DND-41 (cell line): ENCODE data around the gene HNRNPAB.
A peak's percentile ranks its signal among the peaks of the same experiment; 100 is the strongest.

Experiments used
- ATAC-seq: fragments of 200-7000 bp; cut with Tn5 transposase; 3 replicates; pipeline ENCODE4 v1.9.1; 2021; ENCODE audit warnings: low read depth; ENCODE audit not compliant: insufficient read depth
- DNase-seq: peaks from one replicate; pipeline ENCODE4 v3.0.0-alpha.2; 2020
- H2AFZ ChIP-seq: 2 replicates; pipeline ENCODE4 v1.6.0; 2012; ENCODE audit warnings: low read depth, low read length
- H3K27ac ChIP-seq: 2 replicates; pipeline ENCODE4 v1.5.1; 2012; ENCODE audit warnings: low read length, inconsistent platforms
- H3K27me3 ChIP-seq: fragments of 200-600 bp; sonication (generic); 2 replicates; pipeline ENCODE4 v1.6.0; 2012; ENCODE audit warnings: low read length, mild to moderate bottlenecking, inconsistent platforms; ENCODE audit not compliant: insufficient read depth, poor library complexity
- H3K36me3 ChIP-seq: 2 replicates; pipeline ENCODE4 v1.5.1; 2012; ENCODE audit warnings: low read length, inconsistent platforms; ENCODE audit not compliant: insufficient read depth
- H3K4me1 ChIP-seq: 2 replicates; pipeline ENCODE4 v1.5.1; 2012; ENCODE audit warnings: mild to moderate bottlenecking, low read length; ENCODE audit not compliant: insufficient read depth
- H3K4me2 ChIP-seq: 2 replicates; pipeline ENCODE4 v1.6.0; 2012; ENCODE audit warnings: mild to moderate bottlenecking, moderate library complexity, low read length, inconsistent platforms; ENCODE audit not compliant: insufficient read depth
- H3K4me3 ChIP-seq, 2 experiments: fragments of 200-600 bp in 1 of 2; shearing (Covaris generic) in 1 of 2; 2 replicates each; pipeline ENCODE4 v1.5.1; 2012 to 2016; ENCODE audit warnings: inconsistent platforms in 2 of 2, low read length in 2 of 2, mild to moderate bottlenecking in 2 of 2, low read depth in 1 of 2, moderate library complexity in 1 of 2
- H3K79me2 ChIP-seq: 2 replicates; pipeline ENCODE4 v1.6.0; 2012; ENCODE audit warnings: low read length, inconsistent platforms; ENCODE audit not compliant: insufficient read depth
- H3K9ac ChIP-seq: 2 replicates; pipeline ENCODE4 v1.6.0; 2012; ENCODE audit warnings: low read depth, mild to moderate bottlenecking, inconsistent platforms, low read length, moderate library complexity
- H3K9me3 ChIP-seq: 2 replicates; pipeline ENCODE4 v1.5.1; 2012; ENCODE audit warnings: low read length, moderate library complexity, mild to moderate bottlenecking, inconsistent platforms; ENCODE audit not compliant: insufficient read depth, severe bottlenecking
- H4K20me1 ChIP-seq: 2 replicates; pipeline ENCODE4 v1.6.0; 2012; ENCODE audit warnings: low read length; ENCODE audit not compliant: insufficient read depth
- CTCF ChIP-seq: IDR thresholded peaks from 2 replicates; pipeline ENCODE4 v1.5.1; 2012; ENCODE audit warnings: borderline replicate concordance, low read length, moderate library complexity, mild to moderate bottlenecking; ENCODE audit not compliant: poor library complexity, severe bottlenecking; ENCODE audit errors: extremely low read depth
- EZH2 ChIP-seq: IDR thresholded peaks from 3 replicates; pipeline ENCODE4 v1.6.1; 2012; ENCODE audit warnings: borderline replicate concordance, low read depth, mild to moderate bottlenecking, moderate library complexity, low read length, inconsistent platforms; ENCODE audit not compliant: severe bottlenecking

The HNRNPAB gene

DNA sequence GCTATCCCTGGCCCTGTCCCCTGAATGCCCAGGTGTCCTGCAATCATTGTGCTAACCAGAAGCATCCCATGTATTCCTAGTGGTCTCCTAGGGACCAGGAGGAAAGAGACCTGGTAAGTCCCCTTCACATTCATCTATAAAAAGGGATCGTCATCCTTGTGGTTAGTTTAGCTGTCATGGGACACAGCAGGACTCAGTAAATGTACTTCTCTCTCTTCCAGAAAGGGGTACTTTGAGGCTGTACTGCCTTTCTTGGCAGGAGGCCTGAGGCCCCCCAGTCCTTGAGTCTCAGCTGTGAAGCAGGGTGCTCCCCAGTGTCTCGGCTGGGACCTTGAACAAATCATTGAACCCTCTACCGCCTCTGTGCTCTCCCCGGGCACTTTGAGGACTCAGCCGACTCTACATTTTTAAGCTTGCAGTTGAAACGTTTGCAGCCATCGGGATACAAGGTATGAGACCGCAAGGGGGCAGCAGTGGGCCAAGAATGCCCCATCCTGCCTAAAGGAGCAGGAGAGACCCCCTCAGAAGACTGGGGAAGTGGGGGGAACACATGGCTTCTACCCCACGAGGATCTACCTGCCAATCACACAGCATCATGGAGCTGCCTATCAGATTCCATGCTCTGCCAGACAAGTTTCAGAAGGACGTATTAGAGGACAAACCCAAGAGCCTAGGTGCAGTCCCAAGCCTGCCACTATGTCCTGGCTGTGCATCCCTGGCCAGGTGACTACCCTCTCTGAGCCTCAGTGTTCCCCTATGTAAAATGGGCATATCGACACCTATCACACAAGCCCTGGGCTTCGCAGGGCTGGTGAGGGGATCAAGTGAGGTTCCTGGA, 30.6 kb downstream of the HNRNPAB start:
- Histone ChIP-seq H4K20me1 (peaks cover 21% of the 10 kb centered on the region), H3K9ac (peak overlapping the region; percentile 30; the same call in 1 of the 2 replicates), H2AFZ (peak overlapping the region; percentile 64), H3K79me2 (peaks cover 25% of the 10 kb centered on the region), H3K27me3 (no peaks in the 10 kb centered on the region), H3K4me2 (no peak overlapping the region; the same call in 1 of the 2 replicates), H3K36me3 (peaks cover 22% of the 10 kb centered on the region), H3K27ac (no peak overlapping the region), H3K4me1 (peaks cover 34% of the 10 kb centered on the region), H3K9me3 (no peaks in the 10 kb centered on the region), H3K4me3 (no peak overlapping the region)
- ATAC-seq (peak; percentile 51), DNase-seq (peak; percentile 83)
- no peak for TF ChIP-seq EZH2
- peak; percentile 90 for TF ChIP-seq CTCF

- peaks cover 16% of the 10 kb centered on the region for H3K36me3 ChIP-seq
- no peaks in the 10 kb centered on the region for H3K27me3 ChIP-seq
- TF ChIP-seq CTCF (no peak), EZH2 (no peak)
- no peak for DNase-seq
- H3K27ac ChIP-seq: no peak overlapping the region
- no peak for ATAC-seq
- H3K4me2 ChIP-seq: no peak overlapping the region
- H3K4me3 ChIP-seq: no peak overlapping the region
- peaks cover 19% of the 10 kb centered on the region for H3K79me2 ChIP-seq
- H3K9ac ChIP-seq: no peak overlapping the region
- peaks cover 15% of the 10 kb centered on the region for H4K20me1 ChIP-seq
- peaks cover 27% of the 10 kb centered on the region for H3K4me1 ChIP-seq
- H3K9me3 ChIP-seq: no peaks in the 10 kb centered on the region
- no peak overlapping the region for H2AFZ ChIP-seq
These were observed 31.2 kb downstream of the HNRNPAB start for GRCh38 chr5:178235588-178235974.

DNA sequence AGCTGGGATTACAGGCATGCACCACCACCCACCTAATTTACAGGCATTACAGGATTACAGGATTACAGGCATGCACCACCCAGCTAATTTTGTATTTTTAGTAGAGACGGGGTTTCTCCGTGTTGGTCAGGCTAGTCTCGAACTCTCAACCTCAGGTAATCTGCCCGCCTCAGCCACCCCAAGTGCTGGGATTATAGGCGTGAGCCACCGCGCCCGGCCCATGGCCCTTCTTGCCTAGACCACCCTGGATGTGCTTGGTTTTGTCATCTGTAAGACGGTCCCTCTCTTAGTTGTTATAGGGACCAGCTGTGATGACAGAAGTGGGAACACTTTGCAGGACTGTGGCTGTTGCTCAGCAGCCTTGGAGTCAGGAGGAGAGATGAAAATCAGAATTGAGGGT, 31.8 kb downstream of the HNRNPAB start:
- Histone ChIP-seq H3K36me3 (peaks cover 10% of the 10 kb centered on the region), H2AFZ (no peak overlapping the region), H4K20me1 (peaks cover 10% of the 10 kb centered on the region), H3K27ac (no peak overlapping the region), H3K4me1 (peaks cover 26% of the 10 kb centered on the region), H3K4me3 (no peak overlapping the region), H3K9me3 (no peaks in the 10 kb centered on the region), H3K9ac (no peak overlapping the region), H3K27me3 (no peaks in the 10 kb centered on the region), H3K79me2 (peaks cover 14% of the 10 kb centered on the region), H3K4me2 (no peak overlapping the region)
- ATAC-seq (no peak), DNase-seq (no peak)
- no peak for TF ChIP-seq CTCF
